Ramos (cell line): ENCODE data around the gene CRACR2B.

ENCODE experiments used
- in situ Hi-C: fragments of 300-500 bp; cut with MboI; formaldehyde crosslinking; loops from one replicate; pipeline ENCODE4 v1.14.3; 2022; ENCODE audit warnings: low sequenced_read_pairs; ENCODE audit not compliant: unreplicated experiment

CRACR2B gene

GRCh38 chr11:794013-794765, 33.5 kb upstream of the CRACR2B start:
- in situ Hi-C loops, result no loop called here

- in situ Hi-C loops, result no loop called here
These were observed 32.7 kb upstream of the CRACR2B start for GRCh38 chr11:794766-795633.

GRCh38 chr11:795634-796564, 31.8 kb upstream of the CRACR2B start:
- in situ Hi-C loops, result no loop called here

GRCh38 chr11:796565-797295, 31.0 kb upstream of the CRACR2B start:
- in situ Hi-C loops, result no loop called here

- in situ Hi-C loops, result no loop called here
These were observed 30.2 kb upstream of the CRACR2B start for GRCh38 chr11:797296-798092.

GRCh38 chr11:798093-798713, 29.5 kb upstream of the CRACR2B start, which contains the start of gene SLC25A22:
SLC25A22 (minus strand) TSS chr11:798281; CDS start chr11:795006, 3,275 bp downstream.
- in situ Hi-C loops, result no loop called here

GRCh38 chr11:799641-800316, 27.9 kb upstream of the CRACR2B start:
- in situ Hi-C loops, result loop anchor here (25.0 kb wide), 1 partner anchor 1588 kb away; the partner anchor contains the start of gene CD81

- in situ Hi-C loops, result loop anchor here (25.0 kb wide), 1 partner anchor 1587 kb away; the partner anchor contains the start of gene CD81
These were observed 27.2 kb upstream of the CRACR2B start for GRCh38 chr11:800473-800872.

- in situ Hi-C loops, result loop anchor here (25.0 kb wide), 1 partner anchor 1586 kb away; the partner anchor contains the start of gene CD81
These were observed 26.5 kb upstream of the CRACR2B start for GRCh38 chr11:801097-801780.

- in situ Hi-C loops, result loop anchor here (25.0 kb wide), 1 partner anchor 1585 kb away; the partner anchor contains the start of gene CD81
These were observed 25.6 kb upstream of the CRACR2B start for GRCh38 chr11:802018-802617.

- in situ Hi-C loops, result loop anchor here (25.0 kb wide), 1 partner anchor 1584 kb away; the partner anchor contains the start of gene CD81
These were observed 24.8 kb upstream of the CRACR2B start for GRCh38 chr11:802693-803466.

GRCh38 chr11:803467-803742, 24.3 kb upstream of the CRACR2B start:
- in situ Hi-C loops, result loop anchor here (25.0 kb wide), 1 partner anchor 1584 kb away; the partner anchor contains the start of gene CD81

- in situ Hi-C loops, result loop anchor here (25.0 kb wide), 1 partner anchor 1583 kb away; the partner anchor contains the start of gene CD81
These were observed 23.7 kb upstream of the CRACR2B start for GRCh38 chr11:803770-804598.

GRCh38 chr11:804599-804964, 23.1 kb upstream of the CRACR2B start:
- in situ Hi-C loops, result loop anchor here (25.0 kb wide), 1 partner anchor 1583 kb away; the partner anchor contains the start of gene CD81
